ENCODE results near the gene MAK.

DNA sequence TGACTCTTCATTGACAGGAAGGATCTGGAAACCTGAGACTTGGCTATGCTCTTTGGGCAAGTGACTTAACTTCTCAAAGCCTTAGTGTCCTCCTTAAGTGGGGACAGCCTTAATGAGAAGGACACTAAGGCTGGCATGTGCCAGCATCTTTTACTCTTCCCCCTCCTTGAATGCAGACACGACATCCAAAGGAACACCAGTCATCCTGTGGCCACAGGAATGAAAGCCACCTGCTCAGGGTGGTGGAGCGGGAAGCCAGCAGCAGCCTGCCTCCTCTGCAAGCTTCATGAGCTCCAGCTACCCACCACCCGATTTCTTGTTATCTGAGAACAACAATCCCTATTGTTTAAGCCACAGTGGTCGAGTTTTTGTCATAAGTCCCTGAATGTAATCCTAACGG, 46.2 kb downstream of the MAK start:
- TF ChIP-seq, protein P1, sequence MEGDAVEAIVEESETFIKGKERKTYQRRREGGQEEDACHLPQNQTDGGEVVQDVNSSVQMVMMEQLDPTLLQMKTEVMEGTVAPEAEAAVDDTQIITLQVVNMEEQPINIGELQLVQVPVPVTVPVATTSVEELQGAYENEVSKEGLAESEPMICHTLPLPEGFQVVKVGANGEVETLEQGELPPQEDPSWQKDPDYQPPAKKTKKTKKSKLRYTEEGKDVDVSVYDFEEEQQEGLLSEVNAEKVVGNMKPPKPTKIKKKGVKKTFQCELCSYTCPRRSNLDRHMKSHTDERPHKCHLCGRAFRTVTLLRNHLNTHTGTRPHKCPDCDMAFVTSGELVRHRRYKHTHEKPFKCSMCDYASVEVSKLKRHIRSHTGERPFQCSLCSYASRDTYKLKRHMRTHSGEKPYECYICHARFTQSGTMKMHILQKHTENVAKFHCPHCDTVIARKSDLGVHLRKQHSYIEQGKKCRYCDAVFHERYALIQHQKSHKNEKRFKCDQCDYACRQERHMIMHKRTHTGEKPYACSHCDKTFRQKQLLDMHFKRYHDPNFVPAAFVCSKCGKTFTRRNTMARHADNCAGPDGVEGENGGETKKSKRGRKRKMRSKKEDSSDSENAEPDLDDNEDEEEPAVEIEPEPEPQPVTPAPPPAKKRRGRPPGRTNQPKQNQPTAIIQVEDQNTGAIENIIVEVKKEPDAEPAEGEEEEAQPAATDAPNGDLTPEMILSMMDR (IDR thresholded peaks at IDR 0.05): no peak
- TF ChIP-seq POLR2A (IDR thresholded peaks at IDR 0.05): no peak

Measured in testis (tissue), 2 donors.